GM23338 (cell line): ENCODE results near the gene ZNF33B. TPM values are rescaled to one million over a fixed set of nuclear protein-coding genes. Genes with fewer than 3 reads are reported as not detected.

ENCODE experiments used
- ATAC-seq: fragments of 200-7000 bp; cut with Tn5 transposase; 3 replicates; pipeline ENCODE4 v1.9.1; 2020
- DNase-seq: peaks from one replicate; pipeline ENCODE4 v3.0.0-alpha.2; 2015; ENCODE audit warnings: low spot score
- H2AFZ ChIP-seq: fragments of 200-600 bp; sonication (generic); 2 replicates; pipeline ENCODE4 v1.8.0; 2016; ENCODE audit warnings: antibody characterized with exemption, mild to moderate bottlenecking, moderate library complexity
- H3F3A ChIP-seq: fragments of 200-600 bp; sonication (generic); replicated peaks from 2 replicates; pipeline ENCODE4 v1.8.0; 2017; ENCODE audit warnings: antibody characterized with exemption, mixed run types, low read depth
- H3K27ac ChIP-seq: fragments of 200-600 bp; sonication (generic); 2 replicates; pipeline ENCODE4 v1.6.1; 2016; ENCODE audit warnings: low read depth
- H3K27me3 ChIP-seq: fragments of 200-600 bp; sonication (generic); 2 replicates; pipeline ENCODE4 v1.8.0; 2016; ENCODE audit warnings: mild to moderate bottlenecking, mixed run types, moderate library complexity; ENCODE audit not compliant: insufficient read depth
- H3K36me3 ChIP-seq: fragments of 200-600 bp; sonication (generic); 2 replicates; pipeline ENCODE4 v1.8.0; 2016; ENCODE audit warnings: mild to moderate bottlenecking; ENCODE audit not compliant: insufficient read depth
- H3K4me1 ChIP-seq: fragments of 200-600 bp; sonication (generic); 2 replicates; pipeline ENCODE4 v1.8.0; 2016; ENCODE audit warnings: mild to moderate bottlenecking, moderate library complexity; ENCODE audit not compliant: insufficient read depth
- H3K4me2 ChIP-seq: fragments of 200-600 bp; sonication (generic); 2 replicates; pipeline ENCODE4 v1.7.1; 2017; ENCODE audit warnings: mixed run types
- H3K4me3 ChIP-seq: fragments of 200-600 bp; sonication (generic); 2 replicates; pipeline ENCODE4 v1.6.1; 2016; ENCODE audit warnings: mixed run types
- H3K79me2 ChIP-seq: fragments of 200-600 bp; sonication (generic); replicated peaks from 2 replicates; pipeline ENCODE4 v1.8.0; 2017; ENCODE audit warnings: mild to moderate bottlenecking; ENCODE audit not compliant: insufficient read depth
- H3K9me2 ChIP-seq: fragments of 200-600 bp; sonication (generic); 2 replicates; pipeline ENCODE4 v1.8.0; 2017; ENCODE audit not compliant: insufficient read depth
- H4K20me1 ChIP-seq: fragments of 200-600 bp; sonication (generic); replicated peaks from 2 replicates; pipeline ENCODE4 v1.8.0; 2017; ENCODE audit warnings: mild to moderate bottlenecking; ENCODE audit not compliant: insufficient read depth
- H3K27ac Mint-ChIP-seq: 2 replicates; pipeline ENCODE4 v1.8.0; 2020; ENCODE audit warnings: inconsistent platforms, mild to moderate bottlenecking, moderate library complexity, mixed read lengths
- H3K27me3 Mint-ChIP-seq: 3 replicates; pipeline ENCODE4 v1.8.0; 2022; ENCODE audit warnings: low read depth, mild to moderate bottlenecking, moderate library complexity, mixed read lengths, inconsistent platforms; ENCODE audit not compliant: insufficient read depth, poor library complexity
- H3K36me3 Mint-ChIP-seq: 3 replicates; pipeline ENCODE4 v1.8.0; 2021; ENCODE audit warnings: low read depth, mild to moderate bottlenecking, inconsistent platforms, moderate library complexity, mixed read lengths
- H3K4me1 Mint-ChIP-seq: 3 replicates; pipeline ENCODE4 v1.8.0; 2020; ENCODE audit warnings: mild to moderate bottlenecking, inconsistent platforms, mixed read lengths
- H3K4me3 Mint-ChIP-seq: 3 replicates; pipeline ENCODE4 v1.8.0; 2021; ENCODE audit warnings: moderate library complexity, mild to moderate bottlenecking, inconsistent platforms, mixed read lengths
- H3K9me3 Mint-ChIP-seq: 3 replicates; pipeline ENCODE4 v1.8.0; 2020; ENCODE audit warnings: moderate library complexity, mild to moderate bottlenecking, inconsistent platforms, mixed read lengths
- CREB1 ChIP-seq: fragments of 250-450 bp; sonication (Bioruptor Pico); IDR thresholded peaks from 2 replicates; pipeline ENCODE4 v1.5.0; 2020; ENCODE audit warnings: low read depth, mild to moderate bottlenecking, moderate library complexity
- EZH2 ChIP-seq: fragments of 200-600 bp; sonication (generic); IDR thresholded peaks from one replicate; pipeline ENCODE4 v1.8.0; 2017; ENCODE audit warnings: antibody characterized with exemption, mild to moderate bottlenecking, low read depth; ENCODE audit not compliant: unreplicated experiment
- EZH2phosphoT487 ChIP-seq: fragments of 200-600 bp; sonication (generic); IDR thresholded peaks from one replicate; pipeline ENCODE4 v1.8.1; 2018; ENCODE audit warnings: antibody characterized with exemption; ENCODE audit not compliant: unreplicated experiment
- JUNB ChIP-seq: IDR thresholded peaks from one replicate; pipeline ENCODE4 v1.6.1; 2016; ENCODE audit warnings: antibody characterized with exemption; ENCODE audit not compliant: unreplicated experiment
- NANOG ChIP-seq: IDR thresholded peaks from 2 replicates; pipeline ENCODE4 v1.6.1; 2016; ENCODE audit warnings: antibody characterized with exemption, borderline replicate concordance
- POLR2AphosphoS5 ChIP-seq: IDR thresholded peaks from 2 replicates; pipeline ENCODE4 v1.6.1; 2016; ENCODE audit warnings: antibody characterized with exemption, low read depth
- REST ChIP-seq: IDR thresholded peaks from one replicate; pipeline ENCODE4 v1.6.1; 2018; ENCODE audit warnings: antibody characterized with exemption; ENCODE audit not compliant: unreplicated experiment
- STAT1 ChIP-seq: IDR thresholded peaks from one replicate; pipeline ENCODE4 v1.6.1; 2016; ENCODE audit warnings: antibody characterized with exemption; ENCODE audit not compliant: unreplicated experiment
- ZNF114 ChIP-seq: fragments of 250-450 bp; sonication (Bioruptor Pico); IDR thresholded peaks from 2 replicates; pipeline ENCODE4 v1.5.0; 2020; ENCODE audit warnings: mild to moderate bottlenecking, moderate library complexity
- ZNF331 ChIP-seq: fragments of 250-450 bp; sonication (Bioruptor Pico); IDR thresholded peaks from 2 replicates; pipeline ENCODE4 v1.5.0; 2020; ENCODE audit warnings: low read depth, mild to moderate bottlenecking, moderate library complexity
- polyA plus RNA-seq: library from polyadenylated mRNA; unstranded; fragments of >200 nt; fragmentation: Nextera tagmentation; extraction: Ambion mirVana; gene quantifications from 2 replicates; pipeline ENCODE4 v1.2.1, GENCODE V29; 2016
- total RNA-seq: library from RNA; depleted of rRNA; stranded (reverse); fragments of >200 nt; shearing (Covaris generic); gene quantifications from 2 replicates; pipeline ENCODE4 v1.2.3, GENCODE V29; 2014
- TF ChIP-seq, protein P1 (sequence below): IDR thresholded peaks from 2 replicates; pipeline ENCODE4 v1.6.1; 2016; ENCODE audit warnings: antibody characterized with exemption
- TF ChIP-seq, protein P2 (sequence below): fragments of 250-450 bp; sonication (Bioruptor Pico); IDR thresholded peaks from 2 replicates; pipeline ENCODE4 v1.5.0; 2020; ENCODE audit warnings: mild to moderate bottlenecking, moderate library complexity
- TF ChIP-seq, protein P3 (sequence below), 2 experiments: fragments of 200-600 bp in 1 of 2; sonication (generic) in 1 of 2; conservative IDR thresholded peaks; 2 replicates each; pipeline versions ENCODE4 v1.5.1 to v1.6.1; 2016 to 2017; ENCODE audit warnings: antibody characterized with exemption in 2 of 2, low read depth in 2 of 2, mild to moderate bottlenecking in 2 of 2, moderate library complexity in 1 of 2

The ZNF33B gene
- total and polyA plus RNA-seq, 2 experiments from 2014 or later: 14.4 to 17.2 TPM

GRCh38 chr10:42574336-42574735, 64.0 kb downstream of the ZNF33B start:
- Histone ChIP-seq H3K9me2 (no peaks in the 10 kb centered on the region), H3K79me2 (no peaks in the 10 kb centered on the region), H3K27ac (no peak overlapping the region), H3K4me2 (no peak overlapping the region), H3K4me3 (no peak overlapping the region), H2AFZ (no peak overlapping the region), H3K4me1 (no peaks in the 10 kb centered on the region), H3F3A (no peaks in the 10 kb centered on the region), H3K27me3 (no peaks in the 10 kb centered on the region), H3K36me3 (peaks cover 1% of the 10 kb centered on the region; the same call in 1 of the 2 replicates), H4K20me1 (no peaks in the 10 kb centered on the region)
- DNase-seq (no peak), ATAC-seq (no peak)
- H3K27me3 Mint-ChIP-seq: peaks cover 4% of the 10 kb centered on the region
- no peaks in the 10 kb centered on the region for H3K4me1 Mint-ChIP-seq
- peaks cover 27% of the 10 kb centered on the region for H3K36me3 Mint-ChIP-seq
- TF ChIP-seq EZH2 (no peak), REST (no peak), ZNF114 (CRISPR knock-in tag) (no peak), NANOG (no peak), POLR2AphosphoS5 (no peak), STAT1 (no peak), ZNF331 (CRISPR knock-in tag) (no peak), JUNB (no peak), CREB1 (no peak), EZH2phosphoT487 (no peak)
- TF ChIP-seq, protein P1, sequence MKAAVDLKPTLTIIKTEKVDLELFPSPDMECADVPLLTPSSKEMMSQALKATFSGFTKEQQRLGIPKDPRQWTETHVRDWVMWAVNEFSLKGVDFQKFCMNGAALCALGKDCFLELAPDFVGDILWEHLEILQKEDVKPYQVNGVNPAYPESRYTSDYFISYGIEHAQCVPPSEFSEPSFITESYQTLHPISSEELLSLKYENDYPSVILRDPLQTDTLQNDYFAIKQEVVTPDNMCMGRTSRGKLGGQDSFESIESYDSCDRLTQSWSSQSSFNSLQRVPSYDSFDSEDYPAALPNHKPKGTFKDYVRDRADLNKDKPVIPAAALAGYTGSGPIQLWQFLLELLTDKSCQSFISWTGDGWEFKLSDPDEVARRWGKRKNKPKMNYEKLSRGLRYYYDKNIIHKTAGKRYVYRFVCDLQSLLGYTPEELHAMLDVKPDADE: no peak
- TF ChIP-seq, protein P2, sequence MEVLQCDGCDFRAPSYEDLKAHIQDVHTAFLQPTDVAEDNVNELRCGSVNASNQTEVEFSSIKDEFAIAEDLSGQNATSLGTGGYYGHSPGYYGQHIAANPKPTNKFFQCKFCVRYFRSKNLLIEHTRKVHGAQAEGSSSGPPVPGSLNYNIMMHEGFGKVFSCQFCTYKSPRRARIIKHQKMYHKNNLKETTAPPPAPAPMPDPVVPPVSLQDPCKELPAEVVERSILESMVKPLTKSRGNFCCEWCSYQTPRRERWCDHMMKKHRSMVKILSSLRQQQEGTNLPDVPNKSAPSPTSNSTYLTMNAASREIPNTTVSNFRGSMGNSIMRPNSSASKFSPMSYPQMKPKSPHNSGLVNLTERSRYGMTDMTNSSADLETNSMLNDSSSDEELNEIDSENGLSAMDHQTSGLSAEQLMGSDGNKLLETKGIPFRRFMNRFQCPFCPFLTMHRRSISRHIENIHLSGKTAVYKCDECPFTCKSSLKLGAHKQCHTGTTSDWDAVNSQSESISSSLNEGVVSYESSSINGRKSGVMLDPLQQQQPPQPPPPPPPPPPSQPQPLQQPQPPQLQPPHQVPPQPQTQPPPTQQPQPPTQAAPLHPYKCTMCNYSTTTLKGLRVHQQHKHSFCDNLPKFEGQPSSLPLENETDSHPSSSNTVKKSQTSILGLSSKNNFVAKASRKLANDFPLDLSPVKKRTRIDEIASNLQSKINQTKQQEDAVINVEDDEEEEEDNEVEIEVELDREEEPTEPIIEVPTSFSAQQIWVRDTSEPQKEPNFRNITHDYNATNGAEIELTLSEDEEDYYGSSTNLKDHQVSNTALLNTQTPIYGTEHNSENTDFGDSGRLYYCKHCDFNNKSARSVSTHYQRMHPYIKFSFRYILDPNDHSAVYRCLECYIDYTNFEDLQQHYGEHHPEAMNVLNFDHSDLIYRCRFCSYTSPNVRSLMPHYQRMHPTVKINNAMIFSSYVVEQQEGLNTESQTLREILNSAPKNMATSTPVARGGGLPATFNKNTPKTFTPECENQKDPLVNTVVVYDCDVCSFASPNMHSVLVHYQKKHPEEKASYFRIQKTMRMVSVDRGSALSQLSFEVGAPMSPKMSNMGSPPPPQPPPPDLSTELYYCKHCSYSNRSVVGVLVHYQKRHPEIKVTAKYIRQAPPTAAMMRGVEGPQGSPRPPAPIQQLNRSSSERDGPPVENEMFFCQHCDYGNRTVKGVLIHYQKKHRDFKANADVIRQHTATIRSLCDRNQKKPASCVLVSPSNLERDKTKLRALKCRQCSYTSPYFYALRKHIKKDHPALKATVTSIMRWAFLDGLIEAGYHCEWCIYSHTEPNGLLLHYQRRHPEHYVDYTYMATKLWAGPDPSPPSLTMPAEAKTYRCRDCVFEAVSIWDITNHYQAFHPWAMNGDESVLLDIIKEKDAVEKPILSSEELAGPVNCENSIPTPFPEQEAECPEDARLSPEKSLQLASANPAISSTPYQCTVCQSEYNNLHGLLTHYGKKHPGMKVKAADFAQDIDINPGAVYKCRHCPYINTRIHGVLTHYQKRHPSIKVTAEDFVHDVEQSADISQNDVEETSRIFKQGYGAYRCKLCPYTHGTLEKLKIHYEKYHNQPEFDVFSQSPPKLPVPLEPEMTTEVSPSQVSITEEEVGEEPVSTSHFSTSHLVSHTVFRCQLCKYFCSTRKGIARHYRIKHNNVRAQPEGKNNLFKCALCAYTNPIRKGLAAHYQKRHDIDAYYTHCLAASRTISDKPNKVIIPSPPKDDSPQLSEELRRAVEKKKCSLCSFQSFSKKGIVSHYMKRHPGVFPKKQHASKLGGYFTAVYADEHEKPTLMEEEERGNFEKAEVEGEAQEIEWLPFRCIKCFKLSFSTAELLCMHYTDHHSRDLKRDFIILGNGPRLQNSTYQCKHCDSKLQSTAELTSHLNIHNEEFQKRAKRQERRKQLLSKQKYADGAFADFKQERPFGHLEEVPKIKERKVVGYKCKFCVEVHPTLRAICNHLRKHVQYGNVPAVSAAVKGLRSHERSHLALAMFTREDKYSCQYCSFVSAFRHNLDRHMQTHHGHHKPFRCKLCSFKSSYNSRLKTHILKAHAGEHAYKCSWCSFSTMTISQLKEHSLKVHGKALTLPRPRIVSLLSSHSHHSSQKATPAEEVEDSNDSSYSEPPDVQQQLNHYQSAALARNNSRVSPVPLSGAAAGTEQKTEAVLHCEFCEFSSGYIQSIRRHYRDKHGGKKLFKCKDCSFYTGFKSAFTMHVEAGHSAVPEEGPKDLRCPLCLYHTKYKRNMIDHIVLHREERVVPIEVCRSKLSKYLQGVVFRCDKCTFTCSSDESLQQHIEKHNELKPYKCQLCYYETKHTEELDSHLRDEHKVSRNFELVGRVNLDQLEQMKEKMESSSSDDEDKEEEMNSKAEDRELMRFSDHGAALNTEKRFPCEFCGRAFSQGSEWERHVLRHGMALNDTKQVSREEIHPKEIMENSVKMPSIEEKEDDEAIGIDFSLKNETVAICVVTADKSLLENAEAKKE (CRISPR knock-in tag): no peak
- TF ChIP-seq, protein P3, sequence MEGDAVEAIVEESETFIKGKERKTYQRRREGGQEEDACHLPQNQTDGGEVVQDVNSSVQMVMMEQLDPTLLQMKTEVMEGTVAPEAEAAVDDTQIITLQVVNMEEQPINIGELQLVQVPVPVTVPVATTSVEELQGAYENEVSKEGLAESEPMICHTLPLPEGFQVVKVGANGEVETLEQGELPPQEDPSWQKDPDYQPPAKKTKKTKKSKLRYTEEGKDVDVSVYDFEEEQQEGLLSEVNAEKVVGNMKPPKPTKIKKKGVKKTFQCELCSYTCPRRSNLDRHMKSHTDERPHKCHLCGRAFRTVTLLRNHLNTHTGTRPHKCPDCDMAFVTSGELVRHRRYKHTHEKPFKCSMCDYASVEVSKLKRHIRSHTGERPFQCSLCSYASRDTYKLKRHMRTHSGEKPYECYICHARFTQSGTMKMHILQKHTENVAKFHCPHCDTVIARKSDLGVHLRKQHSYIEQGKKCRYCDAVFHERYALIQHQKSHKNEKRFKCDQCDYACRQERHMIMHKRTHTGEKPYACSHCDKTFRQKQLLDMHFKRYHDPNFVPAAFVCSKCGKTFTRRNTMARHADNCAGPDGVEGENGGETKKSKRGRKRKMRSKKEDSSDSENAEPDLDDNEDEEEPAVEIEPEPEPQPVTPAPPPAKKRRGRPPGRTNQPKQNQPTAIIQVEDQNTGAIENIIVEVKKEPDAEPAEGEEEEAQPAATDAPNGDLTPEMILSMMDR (conservative IDR thresholded peaks at IDR 0.05; ENCODE audit: low read depth in 2 of 2): no peak
- peaks cover 94% of the 10 kb centered on the region for H3K9me3 Mint-ChIP-seq
- H3K4me3 Mint-ChIP-seq: no peak overlapping the region
- no peak overlapping the region for H3K27ac Mint-ChIP-seq
